GM18508 (cell line): ENCODE results near the gene GRIK4.

Source experiments
- ATAC-seq: cut with Tn5 transposase; IDR thresholded peaks from one replicate; pipeline ENCODE4 v1.9.1; 2021; ENCODE audit warnings: moderate number of reproducible peaks; ENCODE audit not compliant: insufficient read depth, unreplicated experiment

GRIK4 gene

GRCh38 chr11:120505801-120506425 lies 5.6 kb upstream of the GRIK4 start:
- ATAC-seq = no peak

- ATAC-seq = no peak
These were observed 2.0 kb upstream of the GRIK4 start for GRCh38 chr11:120509346-120510053.

DNA sequence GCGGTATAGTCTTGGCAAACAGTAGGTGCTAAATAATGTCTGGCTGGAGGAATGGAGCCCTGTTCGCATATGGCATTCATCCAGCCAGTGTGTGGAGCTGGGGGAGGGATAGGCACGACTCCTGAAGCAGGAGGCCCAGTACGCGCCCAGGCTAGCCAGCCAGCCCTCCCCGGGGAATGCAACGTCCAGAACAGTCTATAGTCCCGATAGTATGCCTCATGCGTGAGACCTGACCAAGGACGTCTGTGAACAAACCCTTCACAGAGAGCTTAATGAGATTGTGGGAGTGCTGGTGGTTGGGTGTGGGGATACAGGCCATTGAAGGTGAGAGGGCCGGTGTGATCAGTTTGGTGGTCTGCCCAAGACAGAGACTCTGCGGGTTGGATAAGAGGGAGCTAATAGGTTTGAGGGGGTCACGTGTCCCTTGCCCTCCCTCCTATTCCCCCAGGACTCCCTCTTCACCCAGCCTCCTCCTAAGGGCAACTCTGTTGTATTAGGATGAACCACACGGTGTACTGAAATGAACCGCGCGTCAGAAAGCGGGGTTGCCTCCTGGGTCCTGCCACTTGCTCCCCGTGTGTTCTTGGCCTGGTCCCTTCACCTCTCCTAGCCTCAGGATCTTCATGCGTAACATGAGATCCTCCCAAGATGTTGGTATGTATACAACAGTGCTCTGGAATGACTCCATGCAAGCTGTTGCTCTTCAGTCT lies 987 bp upstream of the GRIK4 start:
- no peak for ATAC-seq

DNA sequence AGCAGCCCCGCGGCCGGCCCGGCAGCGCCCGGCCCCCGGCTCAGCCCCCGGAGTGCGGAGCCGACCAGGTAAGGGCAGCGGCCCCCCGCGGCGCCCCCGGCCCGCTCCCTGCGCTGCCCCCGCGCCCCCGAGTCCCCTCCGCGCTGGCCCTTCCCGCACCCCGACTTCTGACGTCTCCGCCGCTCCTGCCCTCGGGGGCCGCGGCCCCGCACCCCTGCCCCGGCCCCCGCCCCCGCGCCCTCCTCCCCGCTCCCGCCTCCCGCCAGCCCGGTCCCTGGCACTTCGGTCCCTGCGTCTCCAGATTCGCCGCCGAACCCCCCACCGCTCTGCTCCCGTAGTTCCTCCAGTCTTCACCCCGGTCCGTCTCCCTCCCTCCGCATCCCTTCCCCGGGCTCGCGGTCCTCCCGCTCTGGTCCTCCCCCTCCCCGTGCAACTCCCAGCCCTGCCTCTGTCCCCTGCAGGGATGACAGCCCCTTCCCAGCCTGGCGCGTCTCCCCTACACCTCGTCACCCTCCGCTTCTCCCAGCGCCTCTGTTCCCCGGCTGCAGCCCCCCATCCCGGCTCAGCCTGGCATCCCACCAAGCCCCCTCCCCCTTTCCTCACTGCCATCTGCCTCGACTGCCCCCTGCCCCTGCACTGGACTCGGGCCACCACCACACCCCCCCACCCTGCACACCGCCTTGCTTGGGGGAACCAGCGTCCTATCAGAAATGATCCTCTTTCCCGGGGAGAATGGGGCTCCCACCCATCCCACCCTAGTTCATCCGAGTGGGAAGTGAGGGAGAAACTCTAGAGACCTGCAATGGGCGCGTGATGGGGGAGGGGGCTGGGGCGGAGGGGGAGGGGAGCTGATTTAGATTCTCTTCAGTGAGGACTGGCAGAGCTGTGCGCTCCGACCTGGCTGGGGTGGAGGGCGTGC lies 531 bp downstream of the GRIK4 start:
- no peak for ATAC-seq

GRCh38 chr11:120512739-120513435 lies 1.3 kb downstream of the GRIK4 start:
- no peak for ATAC-seq

DNA sequence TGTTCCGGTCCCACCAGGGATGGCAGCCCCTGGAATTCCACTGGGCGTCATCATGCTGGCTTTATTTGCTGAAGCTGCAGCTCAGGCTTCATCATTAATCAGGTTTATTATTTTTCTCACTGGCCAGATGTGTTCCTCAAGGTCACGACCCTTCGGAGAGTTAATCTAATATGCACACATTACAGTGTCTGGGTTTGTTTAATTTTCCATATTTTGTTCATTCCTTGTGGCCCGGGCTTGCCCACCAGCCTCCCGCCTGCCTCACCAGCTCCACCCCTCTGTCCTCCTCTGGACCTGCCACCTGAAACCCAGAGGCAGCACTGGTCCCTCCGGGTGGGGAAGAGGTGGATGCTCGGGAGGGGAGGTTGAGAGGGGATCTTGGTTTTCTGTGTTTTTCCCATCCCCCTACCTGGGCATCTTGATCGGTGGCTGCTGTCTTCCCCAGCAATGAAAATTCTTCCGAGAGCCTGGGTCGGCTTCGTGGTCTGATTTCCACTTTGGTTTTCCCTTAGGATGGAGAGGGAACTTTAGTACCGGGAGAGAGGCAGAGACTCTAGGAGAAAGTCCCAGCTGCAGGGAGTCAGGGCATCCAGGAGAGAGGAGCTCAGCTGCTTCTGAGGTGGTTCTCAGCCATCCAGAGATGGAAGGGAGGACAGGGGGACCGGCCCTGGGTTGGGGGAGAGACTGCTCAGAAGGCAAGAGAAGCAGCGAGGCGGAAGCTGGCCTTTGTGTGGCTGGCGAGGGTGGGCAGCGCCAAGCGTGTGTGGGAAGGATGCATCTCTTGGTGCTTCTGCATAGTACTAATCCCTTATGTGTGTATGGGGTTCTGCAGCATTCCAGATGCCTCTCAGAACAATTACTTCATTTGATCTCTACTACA lies 2.1 kb downstream of the GRIK4 start:
- ATAC-seq = no peak

DNA sequence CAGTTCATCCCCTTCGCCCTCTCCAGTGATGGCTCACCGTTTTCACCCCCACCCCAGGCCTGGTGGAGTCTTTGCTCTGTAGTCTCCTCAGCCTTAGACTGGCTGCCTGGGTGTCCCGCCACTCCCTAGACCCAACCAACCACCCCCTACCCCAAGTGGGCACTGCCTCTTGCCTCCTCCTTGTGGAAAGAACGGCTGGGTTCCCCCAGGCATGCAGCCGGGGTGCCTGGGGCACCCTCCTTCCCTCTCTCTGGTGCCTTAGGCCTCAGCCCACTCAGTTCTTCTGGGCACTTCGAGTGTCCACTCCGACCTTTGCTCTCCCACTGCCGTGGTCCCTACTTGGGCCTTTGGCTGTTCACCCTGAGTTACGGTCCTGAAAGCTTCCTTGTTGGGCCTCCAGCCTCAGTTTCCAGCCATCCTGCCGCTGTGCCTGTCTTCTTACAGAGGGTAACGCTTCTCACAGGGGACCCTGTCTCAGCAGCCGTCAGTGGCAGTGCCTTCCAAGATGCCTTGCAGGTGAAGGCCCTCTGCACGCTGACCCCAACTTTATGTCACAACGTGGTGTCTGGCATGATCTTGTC lies 3.1 kb downstream of the GRIK4 start:
- ATAC-seq = no peak

DNA sequence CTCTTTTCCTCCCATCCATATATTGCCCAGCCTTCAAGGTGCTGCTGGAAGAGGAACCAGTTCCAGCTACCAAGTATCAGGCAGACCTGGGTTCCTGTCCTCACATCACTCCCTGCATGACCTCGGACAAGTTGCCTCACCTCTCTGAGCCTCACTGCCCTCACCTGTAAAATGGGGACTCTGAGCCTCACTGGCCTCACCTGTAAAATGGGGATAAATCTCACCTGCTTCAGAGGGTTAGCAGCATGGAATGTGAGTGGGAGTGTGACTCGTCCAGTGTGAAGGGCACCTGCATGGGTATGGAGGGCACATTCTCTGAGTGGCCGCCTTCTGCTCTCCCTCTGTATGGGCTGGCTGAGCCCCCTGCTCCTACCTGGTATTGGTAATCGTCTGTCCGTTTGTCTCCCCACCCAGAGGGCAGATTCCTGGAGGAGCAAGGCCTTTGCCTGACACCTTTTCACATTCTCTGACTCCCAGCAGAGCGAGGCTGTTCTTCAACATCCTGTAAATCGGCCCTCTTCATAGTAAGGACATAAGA lies 3.7 kb downstream of the GRIK4 start:
- no peak for ATAC-seq

DNA sequence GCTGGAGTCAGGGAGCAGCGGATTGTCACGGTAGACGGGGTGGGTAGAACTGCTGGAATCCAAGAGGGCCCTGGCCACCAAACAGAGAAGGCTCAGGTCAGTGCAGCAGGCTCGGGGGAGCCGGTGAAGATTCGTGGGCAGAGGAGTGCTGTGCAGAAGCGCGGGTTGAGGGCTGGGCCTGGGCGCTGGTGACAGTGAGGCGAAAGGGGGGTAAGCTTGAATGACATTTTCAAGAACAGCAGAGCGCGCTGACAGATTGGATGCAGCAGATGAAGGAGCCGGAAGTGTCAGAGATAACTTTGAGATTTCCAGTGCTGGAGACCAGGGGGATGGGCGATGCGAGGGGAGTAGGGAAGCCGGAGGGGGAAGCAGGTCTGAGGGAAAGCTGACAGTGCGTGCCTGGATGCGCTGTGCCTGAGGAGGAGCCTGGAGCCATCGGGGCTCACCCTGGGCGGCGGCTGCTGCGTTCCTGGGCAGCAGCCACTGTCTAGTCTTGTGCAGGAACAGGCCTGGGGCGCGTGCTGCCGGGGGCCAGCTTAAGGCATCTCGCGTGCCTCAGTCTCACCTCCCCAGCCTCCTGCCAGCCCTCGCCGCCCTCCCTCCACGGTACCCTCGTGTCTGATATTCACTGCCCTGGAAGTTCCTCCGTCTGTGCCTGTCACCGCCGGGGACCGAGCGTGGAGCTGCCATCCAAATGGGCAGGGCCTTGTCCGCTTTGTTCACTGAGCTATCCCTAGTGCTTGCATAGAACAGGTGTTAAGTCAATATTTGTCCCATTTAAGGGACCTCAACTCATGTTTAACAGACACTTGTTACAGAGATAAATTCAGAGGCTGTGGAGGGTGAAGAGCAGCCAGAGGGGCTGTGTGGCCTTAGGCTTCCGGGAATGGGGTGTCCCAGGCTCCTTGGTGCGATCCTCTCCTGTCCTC lies 5.2 kb downstream of the GRIK4 start:
- no peak for ATAC-seq

- no peak for ATAC-seq
These were observed 5.8 kb downstream of the GRIK4 start for GRCh38 chr11:120517390-120517761.

DNA sequence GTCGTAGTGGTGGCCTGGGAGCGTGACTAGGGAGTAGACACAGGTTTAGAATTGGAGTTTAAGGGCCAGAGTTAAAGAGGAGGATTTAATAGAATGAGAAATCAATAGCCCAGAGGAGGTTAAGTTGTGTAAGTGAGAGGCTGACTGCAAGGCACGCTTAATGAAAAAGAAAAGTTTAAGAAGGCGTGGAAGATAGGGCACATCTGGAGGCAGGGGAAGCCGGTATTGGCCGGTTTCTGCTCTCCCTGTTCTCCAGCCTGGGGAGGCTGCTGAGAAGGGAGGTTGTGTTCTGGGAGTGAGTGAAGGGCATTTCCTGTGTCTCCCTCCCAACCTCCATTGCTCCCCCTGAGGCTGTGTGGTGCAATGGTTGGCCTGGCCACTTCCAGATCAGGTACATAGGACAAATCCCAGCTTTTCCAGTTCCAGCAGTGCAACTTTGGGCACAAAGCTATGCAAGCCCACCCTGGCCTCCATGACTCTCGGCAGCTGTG lies 6.3 kb downstream of the GRIK4 start:
- ATAC-seq = no peak

GRCh38 chr11:120518356-120518755 lies 6.8 kb downstream of the GRIK4 start:
- ATAC-seq = no peak

- no peak for ATAC-seq
These were observed 7.9 kb downstream of the GRIK4 start for GRCh38 chr11:120519474-120519873.

GRCh38 chr11:120520091-120520822 lies 8.7 kb downstream of the GRIK4 start:
- ATAC-seq = no peak

DNA sequence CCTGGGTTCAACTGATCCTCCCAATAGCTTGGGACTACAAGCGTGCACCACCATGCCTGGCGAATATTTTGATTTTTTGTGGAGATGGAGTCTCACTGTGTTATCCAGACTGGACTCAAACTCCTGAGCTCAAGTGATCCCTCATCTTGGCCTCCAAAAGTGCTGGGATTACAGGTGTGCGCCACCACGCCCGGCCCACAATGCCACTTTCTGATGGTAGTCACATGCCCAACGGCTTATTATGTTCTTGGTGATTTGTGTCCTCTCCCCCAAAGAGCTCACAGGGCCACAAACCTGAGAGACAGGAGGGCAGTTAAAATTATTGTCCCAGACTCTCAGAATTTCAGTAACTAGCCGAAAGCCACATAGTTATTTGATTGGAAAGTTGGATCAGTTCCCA lies 9.6 kb downstream of the GRIK4 start:
- ATAC-seq = no peak

- ATAC-seq = no peak
These were observed 10.5 kb downstream of the GRIK4 start for GRCh38 chr11:120522021-120522420.

- no peak for ATAC-seq
These were observed 11.2 kb downstream of the GRIK4 start for GRCh38 chr11:120522736-120523135.
